ENCODE results near the gene ATRN. TPM values are rescaled to one million over a fixed set of nuclear protein-coding genes. Genes with fewer than 3 reads are reported as not detected.

Gene ATRN
- total RNA-seq, 1 experiment from 2014 or later, result 28.3 TPM

GRCh38 chr20:3630429-3630828 lies 159.6 kb downstream of the ATRN start:
- CTCF ChIA-PET, result interaction anchor here (0.6 kb wide), 1 partner anchor 61 kb away, joined by 3 read pairs; no protein-coding TSS in a partner anchor

GRCh38 chr20:3631534-3631933 lies 160.7 kb downstream of the ATRN start:
- TF ChIP-seq CTCF (IDR thresholded peaks at IDR 0.05; ENCODE audit: unreplicated experiment), result no peak
- no peak overlapping the region for H3K4me3 Mint-ChIP-seq (ENCODE audit: low read depth, unreplicated experiment)
- no peak overlapping the region for H3K27ac Mint-ChIP-seq (ENCODE audit: unreplicated experiment)
- H3K36me3 Mint-ChIP-seq (ENCODE audit: insufficient read depth, unreplicated experiment), result no peaks in the 10 kb centered on the region
- H3K27me3 Mint-ChIP-seq (ENCODE audit: unreplicated experiment), result no peaks in the 10 kb centered on the region
- H3K9me3 Mint-ChIP-seq (ENCODE audit: low read depth, unreplicated experiment), result no peaks in the 10 kb centered on the region
- intact Hi-C loops (cut with micrococcal nuclease; ENCODE audit: unreplicated experiment), result no loop called here
- no peaks in the 10 kb centered on the region for H3K4me1 Mint-ChIP-seq (ENCODE audit: low read depth, unreplicated experiment)
- BruUV-seq (replicated peaks), result no TSS peak
- CTCF ChIA-PET, result no interaction called here
- no peak for DNase-seq

More at GRCh38 chr20:3630429-3630828, 159.6 kb downstream of the ATRN start:
- no peak for TF ChIP-seq CTCF (IDR thresholded peaks at IDR 0.05; ENCODE audit: unreplicated experiment)
- no peaks in the 10 kb centered on the region for H3K9me3 Mint-ChIP-seq (ENCODE audit: low read depth, unreplicated experiment)
- no peaks in the 10 kb centered on the region for H3K4me1 Mint-ChIP-seq (ENCODE audit: low read depth, unreplicated experiment)
- H3K27me3 Mint-ChIP-seq (ENCODE audit: unreplicated experiment), result no peaks in the 10 kb centered on the region
- no peak overlapping the region for H3K4me3 Mint-ChIP-seq (ENCODE audit: low read depth, unreplicated experiment)
- H3K27ac Mint-ChIP-seq (ENCODE audit: unreplicated experiment), result no peak overlapping the region
- intact Hi-C loops (cut with micrococcal nuclease; ENCODE audit: unreplicated experiment), result no loop called here
- H3K36me3 Mint-ChIP-seq (ENCODE audit: insufficient read depth, unreplicated experiment), result peaks cover 4% of the 10 kb centered on the region
- no TSS peak for BruUV-seq (replicated peaks)
- no peak for DNase-seq

GRCh38 chr20:3632311-3633004 lies 161.6 kb downstream of the ATRN start:
- H3K27me3 Mint-ChIP-seq (ENCODE audit: unreplicated experiment), result no peaks in the 10 kb centered on the region
- intact Hi-C loops (cut with micrococcal nuclease; ENCODE audit: unreplicated experiment), result no loop called here
- DNase-seq, result no peak
- BruUV-seq (replicated peaks), result no TSS peak
- no peak overlapping the region for H3K4me3 Mint-ChIP-seq (ENCODE audit: low read depth, unreplicated experiment)
- no peaks in the 10 kb centered on the region for H3K36me3 Mint-ChIP-seq (ENCODE audit: insufficient read depth, unreplicated experiment)
- TF ChIP-seq CTCF (IDR thresholded peaks at IDR 0.05; ENCODE audit: unreplicated experiment), result no peak
- H3K4me1 Mint-ChIP-seq (ENCODE audit: low read depth, unreplicated experiment), result no peaks in the 10 kb centered on the region
- no peaks in the 10 kb centered on the region for H3K9me3 Mint-ChIP-seq (ENCODE audit: low read depth, unreplicated experiment)
- H3K27ac Mint-ChIP-seq (ENCODE audit: unreplicated experiment), result no peak overlapping the region
- CTCF ChIA-PET, result no interaction called here

- CTCF ChIA-PET, result no interaction called here
- BruUV-seq (replicated peaks), result no TSS peak
- no peak for DNase-seq
- Mint-ChIP-seq H3K27ac (ENCODE audit: unreplicated experiment) (no peak overlapping the region), H3K4me1 (ENCODE audit: low read depth, unreplicated experiment) (no peaks in the 10 kb centered on the region), H3K27me3 (ENCODE audit: unreplicated experiment) (no peaks in the 10 kb centered on the region), H3K36me3 (ENCODE audit: insufficient read depth, unreplicated experiment) (no peaks in the 10 kb centered on the region), H3K4me3 (ENCODE audit: low read depth, unreplicated experiment) (no peak overlapping the region), H3K9me3 (ENCODE audit: low read depth, unreplicated experiment) (no peaks in the 10 kb centered on the region)
- TF ChIP-seq CTCF (IDR thresholded peaks at IDR 0.05; ENCODE audit: unreplicated experiment), result no peak
- intact Hi-C loops (cut with micrococcal nuclease; ENCODE audit: unreplicated experiment), result no loop called here
Measured at GRCh38 chr20:3633913-3634478, 163.2 kb downstream of the ATRN start.

All from Calu3 (cell line).